Measurements from ENCODE around the gene DYNC1I1.

DNA sequence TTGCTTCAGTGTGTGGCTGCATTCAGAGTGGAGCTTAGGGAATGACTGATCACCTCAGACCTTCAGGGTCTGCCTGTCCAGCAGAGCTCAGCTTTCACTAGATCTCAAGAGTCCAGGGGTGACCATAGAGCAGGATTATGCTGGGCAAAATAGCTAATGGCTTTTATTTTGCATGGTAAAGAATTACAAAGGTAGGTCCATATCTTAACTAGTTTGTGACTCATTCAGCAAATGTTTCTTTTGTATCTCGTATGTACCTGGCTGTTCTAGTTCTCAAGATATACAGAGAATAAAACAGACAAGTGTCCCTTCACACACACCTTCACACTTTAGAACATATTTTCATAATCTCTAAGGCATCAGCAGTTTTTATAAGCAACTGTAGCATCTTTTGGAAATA lies 180.5 kb downstream of the DYNC1I1 start:
- TF ChIP-seq, protein P1, sequence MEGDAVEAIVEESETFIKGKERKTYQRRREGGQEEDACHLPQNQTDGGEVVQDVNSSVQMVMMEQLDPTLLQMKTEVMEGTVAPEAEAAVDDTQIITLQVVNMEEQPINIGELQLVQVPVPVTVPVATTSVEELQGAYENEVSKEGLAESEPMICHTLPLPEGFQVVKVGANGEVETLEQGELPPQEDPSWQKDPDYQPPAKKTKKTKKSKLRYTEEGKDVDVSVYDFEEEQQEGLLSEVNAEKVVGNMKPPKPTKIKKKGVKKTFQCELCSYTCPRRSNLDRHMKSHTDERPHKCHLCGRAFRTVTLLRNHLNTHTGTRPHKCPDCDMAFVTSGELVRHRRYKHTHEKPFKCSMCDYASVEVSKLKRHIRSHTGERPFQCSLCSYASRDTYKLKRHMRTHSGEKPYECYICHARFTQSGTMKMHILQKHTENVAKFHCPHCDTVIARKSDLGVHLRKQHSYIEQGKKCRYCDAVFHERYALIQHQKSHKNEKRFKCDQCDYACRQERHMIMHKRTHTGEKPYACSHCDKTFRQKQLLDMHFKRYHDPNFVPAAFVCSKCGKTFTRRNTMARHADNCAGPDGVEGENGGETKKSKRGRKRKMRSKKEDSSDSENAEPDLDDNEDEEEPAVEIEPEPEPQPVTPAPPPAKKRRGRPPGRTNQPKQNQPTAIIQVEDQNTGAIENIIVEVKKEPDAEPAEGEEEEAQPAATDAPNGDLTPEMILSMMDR (conservative IDR thresholded peaks at IDR 0.05 in 1 of 2, IDR thresholded peaks at IDR 0.05 in 1 of 2; ENCODE audit: low read depth in 1 of 2, low read length in 2 of 2) = no peak
- TF ChIP-seq EZH2 (IDR thresholded peaks at IDR 0.05; ENCODE audit: low read length, missing control alignments) = no peak

All from fibroblast of lung (primary cell).